ENCODE results near the gene ARHGEF28.

DNA sequence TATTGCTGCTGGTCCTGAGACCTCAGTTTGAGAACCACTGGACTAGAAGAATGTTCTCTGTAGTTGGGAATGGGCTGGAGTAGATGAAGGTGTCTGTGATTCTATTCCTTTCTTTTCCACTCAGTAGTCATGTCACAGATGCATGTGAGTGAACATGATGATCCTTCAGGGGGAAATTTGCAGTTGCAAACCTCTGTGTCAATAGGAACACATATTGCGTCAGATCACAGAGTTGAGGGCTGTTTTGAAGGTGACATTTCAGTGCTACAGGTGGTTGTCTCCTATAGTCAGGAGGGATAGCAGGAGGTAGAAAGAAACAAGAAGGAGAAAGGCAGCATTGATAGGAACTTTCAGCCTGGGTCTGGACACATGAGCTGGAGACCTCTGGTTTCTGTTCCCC, 239.3 kb downstream of the ARHGEF28 start:
- TF ChIP-seq, protein P1, sequence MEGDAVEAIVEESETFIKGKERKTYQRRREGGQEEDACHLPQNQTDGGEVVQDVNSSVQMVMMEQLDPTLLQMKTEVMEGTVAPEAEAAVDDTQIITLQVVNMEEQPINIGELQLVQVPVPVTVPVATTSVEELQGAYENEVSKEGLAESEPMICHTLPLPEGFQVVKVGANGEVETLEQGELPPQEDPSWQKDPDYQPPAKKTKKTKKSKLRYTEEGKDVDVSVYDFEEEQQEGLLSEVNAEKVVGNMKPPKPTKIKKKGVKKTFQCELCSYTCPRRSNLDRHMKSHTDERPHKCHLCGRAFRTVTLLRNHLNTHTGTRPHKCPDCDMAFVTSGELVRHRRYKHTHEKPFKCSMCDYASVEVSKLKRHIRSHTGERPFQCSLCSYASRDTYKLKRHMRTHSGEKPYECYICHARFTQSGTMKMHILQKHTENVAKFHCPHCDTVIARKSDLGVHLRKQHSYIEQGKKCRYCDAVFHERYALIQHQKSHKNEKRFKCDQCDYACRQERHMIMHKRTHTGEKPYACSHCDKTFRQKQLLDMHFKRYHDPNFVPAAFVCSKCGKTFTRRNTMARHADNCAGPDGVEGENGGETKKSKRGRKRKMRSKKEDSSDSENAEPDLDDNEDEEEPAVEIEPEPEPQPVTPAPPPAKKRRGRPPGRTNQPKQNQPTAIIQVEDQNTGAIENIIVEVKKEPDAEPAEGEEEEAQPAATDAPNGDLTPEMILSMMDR (IDR thresholded peaks at IDR 0.05) = no peak
- TF ChIP-seq POLR2AphosphoS5 (IDR thresholded peaks at IDR 0.05) = no peak
